SJSA1 (cell line): ENCODE results near the gene VSIG10L. TPM values are rescaled to one million over a fixed set of nuclear protein-coding genes. Genes with fewer than 3 reads are reported as not detected.

Experiments
- DNase-seq, 2 experiments: peaks; one replicate each; pipeline ENCODE4 v3.0.0-alpha.2; 2015 to 2020; ENCODE audit warnings: low spot score in 2 of 2, low read depth in 1 of 2
- H3K27ac ChIP-seq: fragments of 250-450 bp; sonication (Bioruptor Pico); 2 replicates; pipeline ENCODE4 v1.5.1; 2020; ENCODE audit warnings: mild to moderate bottlenecking, moderate library complexity
- H3K27me3 ChIP-seq: fragments of 250-450 bp; sonication (Bioruptor Pico); replicated peaks from 2 replicates; pipeline ENCODE4 v1.5.1; 2020; ENCODE audit warnings: mild to moderate bottlenecking, moderate library complexity
- H3K36me3 ChIP-seq: fragments of 250-450 bp; sonication (Bioruptor Pico); 2 replicates; pipeline ENCODE4 v1.5.1; 2020; ENCODE audit warnings: mild to moderate bottlenecking
- H3K4me1 ChIP-seq: fragments of 250-450 bp; sonication (Bioruptor Pico); replicated peaks from 2 replicates; pipeline ENCODE4 v1.6.1; 2021; ENCODE audit warnings: mild to moderate bottlenecking
- H3K4me3 ChIP-seq: fragments of 250-450 bp; sonication (Bioruptor Pico); 2 replicates; pipeline ENCODE4 v1.5.1; 2020; ENCODE audit warnings: mild to moderate bottlenecking
- H3K9me3 ChIP-seq: fragments of 250-450 bp; sonication (Bioruptor Pico); replicated peaks from 2 replicates; pipeline ENCODE4 v1.5.1; 2020; ENCODE audit warnings: mild to moderate bottlenecking
- total RNA-seq: library from RNA; depleted of rRNA; stranded (reverse); fragments of >200 nt; shearing (Covaris generic); gene quantifications from 2 replicates; pipeline ENCODE4 v1.2.3, GENCODE V29; 2014

VSIG10L gene
- total RNA-seq, 1 experiment from 2014 or later, result 0.08 TPM

DNA sequence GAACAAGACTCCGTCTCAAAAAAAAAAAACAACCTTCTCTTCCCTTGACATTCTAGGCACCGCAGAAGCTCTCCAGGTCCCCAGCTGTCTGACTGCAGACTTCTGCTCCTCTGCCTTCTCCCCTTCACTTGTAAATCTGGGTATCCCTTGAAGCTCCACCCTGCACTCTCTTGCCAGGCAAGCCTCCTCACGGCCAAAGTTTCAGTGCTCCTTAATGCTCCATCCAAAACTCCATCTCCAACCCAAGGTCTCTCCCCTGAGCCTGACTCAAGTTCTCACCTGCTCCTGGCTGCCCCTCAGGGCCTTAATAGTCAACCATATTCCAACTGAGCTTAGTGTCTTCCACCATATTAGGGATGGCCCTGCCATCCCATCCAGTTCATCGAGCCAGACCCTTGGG lies 28.3 kb upstream of the VSIG10L start:
- no peak overlapping the region for H3K4me3 ChIP-seq
- H3K27me3 ChIP-seq, result no peaks in the 10 kb centered on the region
- DNase-seq, result no peak
- H3K27ac ChIP-seq, result no peak overlapping the region
- no peaks in the 10 kb centered on the region for H3K9me3 ChIP-seq
- peaks cover 24% of the 10 kb centered on the region for H3K4me1 ChIP-seq
- H3K36me3 ChIP-seq, result peaks cover 3% of the 10 kb centered on the region

DNA sequence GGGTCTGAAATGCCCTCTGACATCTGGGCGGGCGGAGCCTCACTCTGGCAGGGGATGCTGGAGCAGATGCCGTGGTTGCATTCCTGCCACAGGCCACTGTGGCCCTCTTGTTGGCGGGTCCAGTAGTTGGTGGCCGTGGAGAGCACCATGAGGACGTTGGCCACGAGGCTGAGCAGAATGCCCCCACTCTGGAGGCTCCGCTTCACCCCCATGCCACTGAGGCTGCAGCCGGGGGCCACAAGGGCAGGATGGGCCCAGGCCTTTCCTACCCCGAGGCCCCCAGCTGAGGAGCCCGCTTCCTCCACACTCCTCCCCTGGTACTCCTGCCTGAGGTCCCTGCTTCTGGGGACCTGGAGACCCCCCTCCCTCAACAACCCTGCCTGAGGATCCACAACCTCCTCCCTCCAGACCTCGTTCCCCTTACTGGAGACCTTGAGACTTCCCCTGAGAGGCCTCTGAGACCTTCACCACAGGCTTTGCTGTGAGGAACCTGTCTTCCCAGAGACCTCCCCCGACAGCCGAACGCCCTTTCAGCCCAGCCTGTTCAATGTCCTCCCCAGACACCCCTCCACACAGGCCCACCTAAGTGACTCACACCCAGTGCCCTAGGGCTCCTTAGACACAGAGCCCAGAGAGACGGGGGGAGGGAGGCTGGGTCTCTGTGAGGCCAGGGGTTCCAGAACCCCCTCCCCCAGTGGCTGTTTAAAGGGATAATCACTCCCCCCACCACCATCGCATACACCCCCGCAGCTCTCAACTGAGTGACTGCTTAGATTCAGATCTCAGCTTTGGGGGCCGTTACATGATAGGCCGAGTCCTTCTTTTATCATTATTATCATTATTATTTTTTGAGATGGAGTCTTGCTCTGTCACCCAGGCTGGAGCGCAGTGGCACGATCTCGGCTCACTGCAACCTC lies 26.7 kb upstream of the VSIG10L start, which contains the start of gene CLDND2:
CLDND2 (minus strand) TSS at position 638 of the 917 bp plus-strand sequence; CDS start at position 212, 426 bp downstream.
- Histone ChIP-seq H3K27me3 (no peaks in the 10 kb centered on the region), H3K36me3 (peaks cover 3% of the 10 kb centered on the region), H3K9me3 (no peaks in the 10 kb centered on the region), H3K4me1 (peaks cover 40% of the 10 kb centered on the region), H3K27ac (peak within 1 kb of the TSS; percentile 60), H3K4me3 (peak within 1 kb of the TSS; percentile 67)
- no peak for DNase-seq

DNA sequence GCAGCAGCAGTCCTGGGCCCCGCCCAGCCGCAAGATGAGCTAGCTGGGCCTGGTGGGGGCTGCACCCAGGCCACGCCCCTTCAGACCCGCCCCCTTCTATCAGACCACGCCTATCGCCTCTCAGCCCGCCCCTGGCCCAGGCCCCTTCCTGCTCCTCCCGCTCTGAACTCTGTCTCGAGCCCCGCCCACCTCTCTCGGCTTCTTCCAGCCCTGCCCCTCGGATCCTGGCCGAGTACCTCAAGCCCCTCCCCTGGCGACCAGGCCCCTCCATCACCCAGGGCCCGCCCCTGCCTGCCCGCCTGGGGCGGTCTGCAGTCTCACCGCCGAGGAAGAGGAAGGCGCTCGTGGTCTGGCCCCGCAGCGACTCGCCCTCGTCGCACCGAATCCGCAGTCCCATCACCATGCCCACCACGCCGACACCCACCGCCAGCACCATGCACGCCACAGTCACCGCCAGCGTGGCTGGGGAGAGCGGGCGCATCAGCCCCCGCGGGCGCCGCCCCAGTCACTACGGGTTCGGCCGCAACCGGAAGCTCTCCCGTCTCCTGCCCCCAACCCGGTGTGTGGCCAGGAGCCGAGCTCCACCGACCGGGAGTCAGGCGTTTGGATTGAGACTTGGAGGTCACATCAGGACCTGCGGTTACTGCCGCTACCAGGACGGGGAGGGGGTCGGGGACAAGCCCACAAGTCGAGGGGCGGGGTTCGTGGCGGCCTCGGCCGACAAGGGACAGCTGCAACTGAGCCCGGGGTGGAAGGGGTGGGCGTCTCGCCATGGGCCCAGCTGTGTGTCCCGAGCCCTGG lies 25.8 kb upstream of the VSIG10L start:
- Histone ChIP-seq H3K27ac (peak overlapping the region; percentile 60), H3K9me3 (no peaks in the 10 kb centered on the region), H3K27me3 (no peaks in the 10 kb centered on the region), H3K36me3 (peaks cover 3% of the 10 kb centered on the region), H3K4me3 (peak overlapping the region; percentile 67), H3K4me1 (peaks cover 48% of the 10 kb centered on the region)
- DNase-seq, result peak; percentile 99 to 100

DNA sequence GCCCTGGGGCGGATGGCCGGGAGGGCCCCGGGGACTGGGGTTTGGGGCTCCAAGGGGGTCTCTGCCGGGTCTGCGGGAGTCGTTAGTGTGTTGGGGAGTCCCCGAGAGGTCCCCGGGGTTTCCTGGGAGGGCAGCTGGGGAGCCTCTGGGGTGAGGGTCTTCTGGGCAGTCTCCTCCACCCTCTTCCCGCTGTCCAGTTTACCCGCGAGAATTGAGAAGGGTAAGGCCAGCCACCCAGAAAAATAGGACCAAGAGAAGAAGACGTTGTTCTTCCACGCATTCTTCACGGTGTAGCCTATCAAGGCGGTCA lies 25.3 kb upstream of the VSIG10L start:
- Histone ChIP-seq H3K4me3 (peak overlapping the region; percentile 67), H3K36me3 (peaks cover 3% of the 10 kb centered on the region)
- DNase-seq, result no peak

DNA sequence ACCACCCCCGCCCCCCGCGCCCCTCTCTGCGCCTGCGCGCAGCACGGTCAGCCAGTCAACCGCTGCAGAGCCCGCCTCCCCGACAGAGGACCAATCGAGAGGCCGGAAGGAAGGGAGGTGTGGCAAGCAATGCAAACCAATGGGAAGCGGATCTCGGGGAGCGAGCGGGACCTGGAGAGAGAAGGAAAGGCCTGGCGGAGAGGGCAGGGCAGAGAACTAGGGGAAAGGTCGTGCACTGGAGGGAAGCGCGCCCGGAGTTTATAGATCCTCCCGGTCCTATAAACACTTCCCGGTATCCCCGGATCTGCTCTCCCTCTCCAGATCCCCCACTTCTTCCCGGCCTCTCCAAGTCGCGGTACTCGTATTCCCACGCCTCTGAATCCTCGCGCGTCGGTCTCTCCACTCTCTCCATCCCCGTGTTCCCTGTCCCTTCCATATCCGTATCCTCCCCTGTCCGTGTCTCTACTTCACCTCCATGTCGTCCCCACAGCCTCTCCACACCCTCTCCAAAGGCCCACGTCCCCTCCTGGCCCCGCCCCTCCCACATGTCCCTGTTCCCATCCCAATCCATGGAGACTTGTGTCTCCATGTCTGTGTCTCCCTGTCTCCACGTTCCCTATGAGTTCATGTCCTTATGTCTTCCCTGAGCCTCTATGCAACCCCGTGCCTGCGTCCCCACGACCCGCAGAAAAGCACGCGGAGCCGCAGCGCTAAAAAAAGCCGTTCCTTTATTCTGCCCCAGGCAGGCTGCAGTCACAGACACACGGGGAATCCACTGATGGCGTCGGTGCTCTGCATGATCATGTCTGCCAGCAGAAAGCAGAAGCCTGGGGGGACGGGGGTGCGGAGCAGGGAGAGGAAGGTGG lies 24.7 kb upstream of the VSIG10L start:
- Histone ChIP-seq H3K4me1 (peaks cover 53% of the 10 kb centered on the region), H3K27ac (peak overlapping the region; percentile 48), H3K27me3 (no peaks in the 10 kb centered on the region), H3K36me3 (peaks cover 3% of the 10 kb centered on the region), H3K4me3 (peak overlapping the region; percentile 67), H3K9me3 (no peaks in the 10 kb centered on the region)
- DNase-seq, result peak; percentile 92 to 99

More for the DNA sequence above, 25.3 kb upstream of the VSIG10L start:
- H3K27ac ChIP-seq, result peak overlapping the region; percentile 48
- H3K9me3 ChIP-seq, result no peaks in the 10 kb centered on the region
- peaks cover 53% of the 10 kb centered on the region for H3K4me1 ChIP-seq
- H3K27me3 ChIP-seq, result no peaks in the 10 kb centered on the region

DNA sequence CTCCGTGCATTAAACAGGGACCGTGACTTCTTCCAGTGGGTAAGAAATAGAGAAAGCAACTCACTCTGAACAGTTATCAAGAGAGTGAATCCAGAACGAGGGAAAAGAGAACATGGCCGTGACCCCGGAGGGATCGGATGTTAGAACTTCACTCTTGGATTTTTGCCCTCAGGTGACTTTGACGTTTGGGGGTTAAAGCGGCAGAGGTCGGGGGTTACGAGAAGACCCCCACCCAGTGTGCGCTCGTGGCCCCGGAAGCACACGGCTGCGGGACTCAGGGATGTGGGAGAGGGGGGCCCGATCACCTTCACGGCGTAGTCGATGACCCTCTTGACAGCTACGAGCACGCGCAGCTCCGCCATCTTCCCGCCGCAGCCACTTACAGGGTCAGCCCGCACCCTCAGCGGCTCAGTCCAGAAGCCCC lies 24.0 kb upstream of the VSIG10L start, which contains the start of gene ETFB:
ETFB (minus strand) TSS at position 424 of the 424 bp plus-strand sequence; CDS start at position 362, 62 bp downstream.
- peak within 1 kb of the TSS; percentile 67 for H3K4me3 ChIP-seq
- peaks cover 53% of the 10 kb centered on the region for H3K4me1 ChIP-seq
- no peak for DNase-seq
- no peaks in the 10 kb centered on the region for H3K27me3 ChIP-seq
- H3K9me3 ChIP-seq, result no peaks in the 10 kb centered on the region
- H3K27ac ChIP-seq, result peak within 1 kb of the TSS; percentile 53
- H3K36me3 ChIP-seq, result peaks cover 3% of the 10 kb centered on the region

DNA sequence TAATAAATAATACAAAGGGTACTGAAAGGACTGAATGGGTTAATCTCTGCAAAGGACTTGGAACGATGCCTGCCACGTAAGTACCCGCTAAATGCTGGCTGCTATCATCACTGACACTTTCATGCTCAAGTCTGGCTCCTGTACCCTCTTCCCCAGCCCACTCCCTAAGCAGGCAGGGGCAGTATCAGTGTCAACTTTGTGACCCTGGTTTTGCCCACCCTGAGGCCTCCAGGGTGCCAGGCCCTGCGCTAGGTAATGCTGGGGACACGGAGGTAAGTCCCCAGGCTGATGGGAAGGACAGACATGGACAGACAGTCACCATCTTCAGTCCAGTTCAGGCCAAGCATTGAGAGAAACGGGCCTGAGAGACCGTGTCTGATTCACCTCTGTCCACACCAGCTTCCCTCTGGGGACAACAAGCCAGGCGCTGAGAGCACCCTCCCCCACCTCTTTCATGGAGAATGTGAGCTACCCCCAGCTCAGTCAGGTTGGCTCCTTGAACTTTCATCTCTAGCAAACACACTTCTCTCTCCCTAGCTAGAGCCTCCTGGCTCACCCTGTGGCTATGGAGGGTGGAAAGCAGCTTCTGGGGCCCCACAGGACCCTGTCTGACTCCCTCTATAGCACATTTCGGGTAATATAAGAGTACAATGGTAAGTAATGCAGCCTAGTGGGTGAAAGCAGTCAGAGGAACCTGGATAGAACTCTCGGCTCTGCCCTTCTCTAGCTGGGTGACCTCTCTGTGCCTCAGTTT lies 23.4 kb upstream of the VSIG10L start:
- Histone ChIP-seq H3K36me3 (peaks cover 3% of the 10 kb centered on the region), H3K27me3 (no peaks in the 10 kb centered on the region), H3K4me1 (peaks cover 53% of the 10 kb centered on the region), H3K27ac (peak overlapping the region; percentile 53), H3K9me3 (no peaks in the 10 kb centered on the region), H3K4me3 (peak overlapping the region; percentile 67)
- peak in 1 of 2 experiments; percentile 52 for DNase-seq

DNA sequence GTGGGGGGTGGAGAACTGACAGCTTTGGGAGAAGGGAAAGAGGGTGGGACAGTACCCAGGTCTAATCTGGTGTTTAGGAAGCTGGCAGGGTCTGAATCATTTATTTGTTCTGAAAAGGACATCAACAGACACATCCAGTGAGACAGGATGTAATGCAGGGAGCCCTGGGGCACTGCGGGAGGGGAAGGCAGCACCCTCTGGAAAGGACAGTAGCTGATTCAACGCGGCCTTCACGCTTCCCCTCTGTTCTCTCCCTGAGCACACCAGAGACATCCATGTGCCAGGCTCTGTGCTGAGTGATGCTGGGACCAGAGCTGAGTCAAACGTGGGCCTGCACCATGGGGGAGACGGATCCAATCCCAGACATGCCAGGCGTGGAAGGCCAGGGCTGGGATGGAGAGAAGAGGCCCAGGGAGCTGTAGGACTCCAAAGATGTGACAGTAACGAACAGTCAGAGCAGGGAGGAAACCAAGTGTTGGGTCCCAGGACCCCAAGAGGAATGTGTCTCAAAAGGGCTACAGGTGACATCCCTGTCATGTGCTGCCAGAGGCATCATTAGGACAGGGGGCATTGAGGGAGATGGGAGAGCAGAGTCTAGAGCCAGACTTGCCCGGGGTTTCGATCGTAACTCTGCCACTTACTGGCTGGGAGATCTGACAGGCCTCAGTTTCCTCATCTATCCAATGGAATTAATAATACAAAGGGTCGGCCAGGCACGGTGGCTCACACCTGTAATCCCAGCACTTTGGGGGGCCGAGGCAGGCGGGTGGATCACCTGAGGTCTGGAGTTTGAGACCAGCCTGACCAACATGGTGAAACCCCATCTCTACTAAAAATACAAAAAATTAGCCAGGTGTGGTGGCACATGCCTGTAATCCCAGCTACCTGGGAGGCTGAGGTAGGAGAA lies 22.5 kb upstream of the VSIG10L start:
- no peak overlapping the region for H3K27ac ChIP-seq
- no peaks in the 10 kb centered on the region for H3K27me3 ChIP-seq
- no peak overlapping the region for H3K4me3 ChIP-seq
- H3K4me1 ChIP-seq, result peaks cover 53% of the 10 kb centered on the region
- peaks cover 3% of the 10 kb centered on the region for H3K36me3 ChIP-seq
- no peak for DNase-seq
- H3K9me3 ChIP-seq, result no peaks in the 10 kb centered on the region

DNA sequence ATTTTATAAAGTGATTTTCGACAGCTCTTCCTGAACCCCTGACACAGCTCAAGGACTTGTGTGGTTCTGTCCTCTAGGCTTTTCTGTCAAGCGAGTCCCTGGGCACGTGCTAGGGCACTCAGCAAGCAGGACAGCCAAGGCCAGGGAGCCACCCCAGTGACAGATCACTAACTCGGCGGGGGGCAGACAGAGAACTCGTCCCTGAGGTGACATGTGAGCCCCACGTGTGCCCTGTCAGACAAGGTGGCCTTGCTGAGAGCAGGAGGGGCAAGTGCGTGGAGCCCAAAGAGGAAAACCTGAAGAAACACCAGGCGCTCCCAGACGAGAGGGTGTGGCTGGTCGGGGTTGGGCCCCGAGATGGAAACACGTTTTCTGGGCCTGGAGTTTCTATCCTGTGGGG lies 19.3 kb upstream of the VSIG10L start:
- H3K4me1 ChIP-seq, result peaks cover 37% of the 10 kb centered on the region
- H3K36me3 ChIP-seq, result no peaks in the 10 kb centered on the region
- H3K9me3 ChIP-seq, result no peaks in the 10 kb centered on the region
- DNase-seq, result no peak
- no peaks in the 10 kb centered on the region for H3K27me3 ChIP-seq
- no peak overlapping the region for H3K27ac ChIP-seq
- no peak overlapping the region for H3K4me3 ChIP-seq

DNA sequence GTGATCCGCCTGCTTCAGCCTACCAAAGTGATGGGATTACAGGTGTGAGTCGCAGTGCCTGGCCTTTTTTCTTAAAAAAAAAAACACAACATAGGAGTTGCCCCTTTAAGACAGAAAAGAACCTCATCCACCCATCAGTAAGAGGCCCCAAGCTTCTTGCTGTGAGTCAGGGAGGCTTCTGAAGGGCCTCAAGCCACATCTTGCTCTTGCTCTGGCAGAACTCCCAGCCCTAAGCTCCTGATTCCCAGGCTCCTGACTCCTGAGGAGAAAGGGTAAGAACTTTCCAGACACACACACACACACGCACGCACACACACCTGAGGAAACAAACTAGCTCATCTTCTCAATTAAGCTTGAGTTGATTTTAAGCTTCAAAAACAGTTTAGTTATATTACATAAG lies 17.4 kb upstream of the VSIG10L start:
- Histone ChIP-seq H3K4me1 (peaks cover 28% of the 10 kb centered on the region), H3K9me3 (no peaks in the 10 kb centered on the region), H3K4me3 (no peak overlapping the region), H3K27me3 (no peaks in the 10 kb centered on the region), H3K27ac (no peak overlapping the region), H3K36me3 (no peaks in the 10 kb centered on the region)
- no peak for DNase-seq

DNA sequence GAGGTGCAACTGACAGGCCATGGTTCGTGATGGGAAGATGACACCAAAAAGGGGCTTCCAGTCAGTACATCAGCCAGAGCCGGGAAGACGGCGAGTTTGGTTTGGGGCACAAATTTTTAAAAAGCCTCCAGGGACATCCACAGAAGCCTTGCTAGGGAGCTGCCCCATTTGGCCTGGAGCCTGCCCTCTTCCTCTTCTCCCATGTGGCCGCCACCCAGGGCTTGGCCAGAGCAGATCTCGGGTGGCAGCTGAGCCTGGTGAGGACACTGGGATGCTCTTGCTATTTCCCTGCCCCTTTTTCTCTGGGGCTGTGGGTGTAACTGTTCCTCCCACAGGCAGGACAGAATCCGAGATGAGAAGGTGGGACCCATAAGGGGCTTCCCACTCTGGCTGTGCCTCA lies 16.0 kb upstream of the VSIG10L start:
- Histone ChIP-seq H3K27ac (no peak overlapping the region), H3K27me3 (no peaks in the 10 kb centered on the region), H3K4me3 (no peak overlapping the region), H3K36me3 (no peaks in the 10 kb centered on the region), H3K4me1 (peaks cover 19% of the 10 kb centered on the region), H3K9me3 (no peaks in the 10 kb centered on the region)
- DNase-seq, result no peak
